Stimulated activated CD4-positive, alpha-beta T cell treated with anti-CD3 and anti-CD28 coated beads, Interleukin-15, amount 100 ng/mL, for 1 hour (primary cell): Measurements from ENCODE around the gene SETDB2.
A peak's percentile ranks its signal among the peaks of the same experiment; 100 is the strongest.

Experiments used
- DNase-seq, 2 donors: peaks; one replicate each; pipeline ENCODE4 v3.0.0-alpha.2; 2020; ENCODE audit warnings: low read depth in 1 of 2, low spot score in 1 of 2

The SETDB2 gene

GRCh38 chr13:49466292-49466838 lies 22.3 kb downstream of the SETDB2 start:
- DNase-seq = no peak

- no peak for DNase-seq
Measured at GRCh38 chr13:49472186-49472585, 28.1 kb downstream of the SETDB2 start.

GRCh38 chr13:49476529-49476928 lies 32.5 kb downstream of the SETDB2 start:
- DNase-seq = no peak

- DNase-seq = no peak
Measured at GRCh38 chr13:49481788-49482187, 37.7 kb downstream of the SETDB2 start.

- DNase-seq = no peak
Measured at GRCh38 chr13:49488563-49488962, 44.5 kb downstream of the SETDB2 start.

GRCh38 chr13:49494645-49495044 lies 50.6 kb downstream of the SETDB2 start:
- DNase-seq = no peak

GRCh38 chr13:49495783-49496762 lies 52.0 kb downstream of the SETDB2 start, which contains the start of gene PHF11:
Gene PHF11, plus strand, starts transcription at chr13:49495953. Its CDS starts 49 bp downstream, at chr13:49496002.
- peak; percentile 71 to 73 for DNase-seq

- peak in 1 of 2 donors; percentile 18 for DNase-seq
Measured at GRCh38 chr13:49496837-49497236, 52.8 kb downstream of the SETDB2 start.

- no peak for DNase-seq
Measured at GRCh38 chr13:49497272-49497671, 53.2 kb downstream of the SETDB2 start.

GRCh38 chr13:49498206-49498605 lies 54.1 kb downstream of the SETDB2 start:
- DNase-seq = no peak

GRCh38 chr13:49499889-49500660 lies 56.0 kb downstream of the SETDB2 start:
- DNase-seq = no peak

GRCh38 chr13:49502954-49503353 lies 58.9 kb downstream of the SETDB2 start:
- no peak for DNase-seq

- DNase-seq = no peak
Measured at GRCh38 chr13:49503951-49504350, 59.9 kb downstream of the SETDB2 start.

GRCh38 chr13:49512578-49512977 lies 68.5 kb downstream of the SETDB2 start:
- no peak for DNase-seq

- DNase-seq = no peak
Measured at GRCh38 chr13:49516467-49516866, 72.4 kb downstream of the SETDB2 start.

- no peak for DNase-seq
Measured at GRCh38 chr13:49517461-49517860, 73.4 kb downstream of the SETDB2 start.

- DNase-seq = no peak
Measured at GRCh38 chr13:49521224-49521623, 77.2 kb downstream of the SETDB2 start.

- DNase-seq = no peak
Measured at GRCh38 chr13:49524740-49525501, 80.8 kb downstream of the SETDB2 start.

- DNase-seq = no peak
Measured at GRCh38 chr13:49527123-49527522, 83.0 kb downstream of the SETDB2 start.

- DNase-seq = no peak
Measured at GRCh38 chr13:49528161-49528560, 84.1 kb downstream of the SETDB2 start.

GRCh38 chr13:49530457-49530856 lies 86.4 kb downstream of the SETDB2 start:
- no peak for DNase-seq
